GM19452 (cell line): ENCODE data around the gene JPH2.

Experiments used
- ATAC-seq: cut with Tn5 transposase; IDR thresholded peaks from one replicate; pipeline ENCODE4 v1.9.1; 2021; ENCODE audit not compliant: unreplicated experiment

JPH2 gene

GRCh38 chr20:44104798-44105517 lies 82.0 kb downstream of the JPH2 start:
- ATAC-seq = no peak

GRCh38 chr20:44102582-44102981 lies 84.4 kb downstream of the JPH2 start:
- no peak for ATAC-seq

- ATAC-seq = no peak
Observed at GRCh38 chr20:44099832-44100231, 87.2 kb downstream of the JPH2 start.

GRCh38 chr20:44098657-44099056 lies 88.3 kb downstream of the JPH2 start:
- ATAC-seq = no peak

- ATAC-seq = no peak
Observed at GRCh38 chr20:44098256-44098630, 88.7 kb downstream of the JPH2 start.

- ATAC-seq = no peak
Observed at GRCh38 chr20:44097521-44098255, 89.3 kb downstream of the JPH2 start.

- ATAC-seq = no peak
Observed at GRCh38 chr20:44095831-44096230, 91.2 kb downstream of the JPH2 start.

GRCh38 chr20:44093249-44093582 lies 93.8 kb downstream of the JPH2 start:
- no peak for ATAC-seq

GRCh38 chr20:44092551-44093248 lies 94.3 kb downstream of the JPH2 start:
- no peak for ATAC-seq

- no peak for ATAC-seq
Observed at GRCh38 chr20:44091026-44091425, 96.0 kb downstream of the JPH2 start.

GRCh38 chr20:44089987-44090674 lies 96.9 kb downstream of the JPH2 start:
- ATAC-seq = no peak

- ATAC-seq = no peak
Observed at GRCh38 chr20:44087857-44088120, 99.2 kb downstream of the JPH2 start.

GRCh38 chr20:44087051-44087856 lies 99.7 kb downstream of the JPH2 start:
- no peak for ATAC-seq

GRCh38 chr20:44085616-44086434 lies 101.2 kb downstream of the JPH2 start:
- ATAC-seq = no peak

GRCh38 chr20:44084891-44085290 lies 102.1 kb downstream of the JPH2 start:
- no peak for ATAC-seq

- no peak for ATAC-seq
Observed at GRCh38 chr20:44084439-44084838, 102.5 kb downstream of the JPH2 start.

- no peak for ATAC-seq
Observed at GRCh38 chr20:44083220-44083933, 103.6 kb downstream of the JPH2 start.

- no peak for ATAC-seq
Observed at GRCh38 chr20:44081888-44082287, 105.1 kb downstream of the JPH2 start.

- no peak for ATAC-seq
Observed at GRCh38 chr20:44081476-44081875, 105.5 kb downstream of the JPH2 start.
